Measurements from ENCODE around the gene SSPN. TPM values are rescaled to one million over a fixed set of nuclear protein-coding genes. Genes with fewer than 3 reads are reported as not detected.

Gene SSPN
- total and polyA plus RNA-seq, 9 of the 15 experiments (the other 6 are each of a cell fraction or from before 2014, with no cell fraction given), result 0.40 TPM; not detected in 8

DNA sequence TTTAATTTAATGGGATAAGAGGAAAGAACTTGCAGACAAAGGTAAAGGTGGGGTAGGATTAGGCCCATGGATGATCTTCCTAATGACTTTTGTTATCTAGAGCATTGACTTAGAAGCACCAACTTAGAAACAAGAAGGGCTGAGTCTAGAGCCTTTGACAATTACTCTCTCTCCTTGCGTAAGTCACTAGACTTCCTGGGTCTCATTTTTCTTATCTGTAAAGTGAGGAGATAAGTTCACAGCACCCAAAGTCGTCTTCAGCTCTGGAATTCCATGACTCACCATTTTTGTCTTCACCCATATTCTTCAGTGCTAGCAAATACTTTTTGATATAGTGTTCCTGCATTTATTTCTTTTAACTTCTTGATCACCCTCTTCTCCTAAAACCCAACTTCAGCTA lies 75.7 kb downstream of the SSPN start (continued):
- TF ChIP-seq, protein P1, sequence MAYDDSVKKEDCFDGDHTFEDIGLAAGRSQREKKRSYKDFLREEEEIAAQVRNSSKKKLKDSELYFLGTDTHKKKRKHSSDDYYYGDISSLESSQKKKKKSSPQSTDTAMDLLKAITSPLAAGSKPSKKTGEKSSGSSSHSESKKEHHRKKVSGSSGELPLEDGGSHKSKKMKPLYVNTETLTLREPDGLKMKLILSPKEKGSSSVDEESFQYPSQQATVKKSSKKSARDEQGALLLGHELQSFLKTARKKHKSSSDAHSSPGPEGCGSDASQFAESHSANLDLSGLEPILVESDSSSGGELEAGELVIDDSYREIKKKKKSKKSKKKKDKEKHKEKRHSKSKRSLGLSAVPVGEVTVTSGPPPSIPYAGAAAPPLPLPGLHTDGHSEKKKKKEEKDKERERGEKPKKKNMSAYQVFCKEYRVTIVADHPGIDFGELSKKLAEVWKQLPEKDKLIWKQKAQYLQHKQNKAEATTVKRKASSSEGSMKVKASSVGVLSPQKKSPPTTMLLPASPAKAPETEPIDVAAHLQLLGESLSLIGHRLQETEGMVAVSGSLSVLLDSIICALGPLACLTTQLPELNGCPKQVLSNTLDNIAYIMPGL (CRISPR knock-in tag; IDR thresholded peaks at IDR 0.05), result no peak
- TF ChIP-seq ARNT (IDR thresholded peaks at IDR 0.05) (no peak), NFRKB (IDR thresholded peaks at IDR 0.05; ENCODE audit: low read depth) (no peak), SMARCA5 (IDR thresholded peaks at IDR 0.05) (no peak), MAFF (IDR thresholded peaks at IDR 0.05; ENCODE audit: low read length) (peak; percentile 82; the same call in 1 of the 2 replicates), ZNF57 (CRISPR knock-in tag; IDR thresholded peaks at IDR 0.05) (no peak), HDAC2 (IDR thresholded peaks at IDR 0.05) (no peak), ARID1B (IDR thresholded peaks at IDR 0.05) (peak; percentile 81), HNRNPH1 (optimal IDR thresholded peaks at IDR 0.05; ENCODE audit: low read depth, low read length) (no peak), ZNF785 (CRISPR knock-in tag; IDR thresholded peaks at IDR 0.05) (no peak), HOXB6 (CRISPR knock-in tag; IDR thresholded peaks at IDR 0.05; ENCODE audit: borderline replicate concordance) (no peak), ZNF79 (CRISPR knock-in tag; IDR thresholded peaks at IDR 0.05; ENCODE audit: low read depth) (peak; percentile 86), CXXC5 (CRISPR knock-in tag; IDR thresholded peaks at IDR 0.05) (peak; percentile 56), RCOR1 (IDR thresholded peaks at IDR 0.05; ENCODE audit: borderline replicate concordance in 1 of 2, low read depth in 2 of 2, low read length in 2 of 2) (peak in 1 of 2 experiments; percentile 52; a peak in 1 of 4 replicates), ZNF717 (CRISPR knock-in tag; IDR thresholded peaks at IDR 0.05) (no peak), TRIM24 (IDR thresholded peaks at IDR 0.05) (peak; percentile 33 to 68; a peak in 2 of 4 replicates), SIN3B (IDR thresholded peaks at IDR 0.05; ENCODE audit: low read depth) (no peak), RB1 (IDR thresholded peaks at IDR 0.05; ENCODE audit: low read depth) (no peak), SMARCE1 (IDR thresholded peaks at IDR 0.05) (peak; percentile 81), EP400 (IDR thresholded peaks at IDR 0.05) (0 out of 2 replicates have a peak, but pooled peaks have one; percentile 14), MAFG (tag; conservative IDR thresholded peaks at IDR 0.05) (peak; percentile 93), EGR1 (conservative IDR thresholded peaks at IDR 0.05) (no peak), EHMT2 (IDR thresholded peaks at IDR 0.05) (peak; percentile 77), TAF1 (IDR thresholded peaks at IDR 0.05; ENCODE audit: control insufficient read depth, extremely low read depth, insufficient read depth, low read length, severe bottlenecking) (no peak), ZNF707 (CRISPR knock-in tag; conservative IDR thresholded peaks at IDR 0.05) (no peak), HCFC1 (IDR thresholded peaks at IDR 0.05; ENCODE audit: low read depth, low read length) (no peak), ATF7 (IDR thresholded peaks at IDR 0.05) (peak; percentile 44; the same call in 1 of the 2 replicates), ZNF316 (IDR thresholded peaks at IDR 0.05) (peak; percentile 96), TCFL5 (CRISPR knock-in tag; conservative IDR thresholded peaks at IDR 0.05) (no peak)
- TF ChIP-seq, protein P2, sequence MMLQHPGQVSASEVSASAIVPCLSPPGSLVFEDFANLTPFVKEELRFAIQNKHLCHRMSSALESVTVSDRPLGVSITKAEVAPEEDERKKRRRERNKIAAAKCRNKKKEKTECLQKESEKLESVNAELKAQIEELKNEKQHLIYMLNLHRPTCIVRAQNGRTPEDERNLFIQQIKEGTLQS (IDR thresholded peaks at IDR 0.05), result peak; percentile 88
- TF ChIP-seq, protein P2 (CRISPR knock-in tag; conservative IDR thresholded peaks at IDR 0.05), result no peak
- TF ChIP-seq, protein P3, sequence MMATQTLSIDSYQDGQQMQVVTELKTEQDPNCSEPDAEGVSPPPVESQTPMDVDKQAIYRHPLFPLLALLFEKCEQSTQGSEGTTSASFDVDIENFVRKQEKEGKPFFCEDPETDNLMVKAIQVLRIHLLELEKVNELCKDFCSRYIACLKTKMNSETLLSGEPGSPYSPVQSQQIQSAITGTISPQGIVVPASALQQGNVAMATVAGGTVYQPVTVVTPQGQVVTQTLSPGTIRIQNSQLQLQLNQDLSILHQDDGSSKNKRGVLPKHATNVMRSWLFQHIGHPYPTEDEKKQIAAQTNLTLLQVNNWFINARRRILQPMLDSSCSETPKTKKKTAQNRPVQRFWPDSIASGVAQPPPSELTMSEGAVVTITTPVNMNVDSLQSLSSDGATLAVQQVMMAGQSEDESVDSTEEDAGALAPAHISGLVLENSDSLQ (IDR thresholded peaks at IDR 0.05), result 0 out of 2 replicates have a peak, but pooled peaks have one; percentile 9

All from K562 (cell line).